Body of pancreas (tissue), 4 donors: ENCODE data around the gene GFAP. TPM values are rescaled to one million over a fixed set of nuclear protein-coding genes. Genes with fewer than 3 reads are reported as not detected.

ENCODE experiments used
- ATAC-seq: fragments of 150-250 bp; one replicate; pipeline ENCODE4 v1.9.1; 2016
- DNase-seq, 4 donors: peaks; one replicate each; pipeline ENCODE4 v3.0.0-alpha.2; 2019
- H3K27ac ChIP-seq, 4 donors: fragments of 200-600 bp; sonication (generic); 1 replicate in 3 of 4; 2 replicates in 1 of 4; pipeline versions ENCODE4 v1.5.1 to v1.6.1; 2016 to 2019; ENCODE audit warnings: mild to moderate bottlenecking in 1 of 4, mixed read lengths in 1 of 4, moderate library complexity in 1 of 4
- H3K27me3 ChIP-seq, 2 donors: fragments of 200-600 bp; sonication (generic); one replicate each; pipeline ENCODE4 v1.6.0; 2016; ENCODE audit warnings: mild to moderate bottlenecking in 1 of 2
- H3K36me3 ChIP-seq, 2 donors: fragments of 200-600 bp; sonication (generic); replicated peaks in 1 of 2; 2 replicates each; pipeline ENCODE4 v1.5.1; 2016; ENCODE audit warnings: low read depth in 2 of 2; ENCODE audit not compliant: insufficient read depth in 1 of 2
- H3K4me1 ChIP-seq: fragments of 200-600 bp; sonication (generic); one replicate; pipeline ENCODE4 v1.6.0; 2016
- H3K4me3 ChIP-seq, 2 donors: fragments of 200-600 bp; sonication (generic); 1 replicate in 1 of 2; 2 replicates in 1 of 2; pipeline ENCODE4 v1.5.1; 2016 to 2019
- H3K9me3 ChIP-seq, 3 donors: fragments of 200-600 bp; sonication (generic); 1 replicate in 2 of 3; 2 replicates in 1 of 3; pipeline ENCODE4 v1.5.1; 2016
- CTCF ChIP-seq, 7 experiments: fragments of 450-650 bp in 4 of 7; fragments of 200-600 bp in 3 of 7; sonication (generic) in 3 of 7; IDR thresholded peaks; one replicate each; pipeline ENCODE4 v1.5.1; 2016 to 2019; ENCODE audit warnings: antibody characterized with exemption in 7 of 7
- POLR2A ChIP-seq, 3 donors: fragments of 450-650 bp; IDR thresholded peaks; one replicate each; pipeline ENCODE4 v1.6.1; 2016; ENCODE audit warnings: antibody characterized with exemption in 3 of 3, mild to moderate bottlenecking in 2 of 3
- WGBS, 2 donors: methylation state at CpG; one replicate each; pipeline ENCODE4 v1.1.5; 2017; 5-methylcytosine and 5-hydroxymethylcytosine counted together
- intact Hi-C: fragments of 100-400 bp; cut with DNase I; formaldehyde crosslinking; loops from one replicate; pipeline ENCODE4 v1.15.1; 2023
- total RNA-seq, 2 donors: library from RNA; depleted of rRNA; stranded (reverse); fragments of >200 nt; gene quantifications; one replicate each; pipeline ENCODE4 v1.1.0, GENCODE V29; 2016

The GFAP gene
- total RNA-seq, 2 donors from 2014 or later, result 2.0 to 7.0 TPM

GRCh38 chr17:44917456-44917855 lies 2.2 kb upstream of the GFAP start:
- DNase-seq, result peak in 1 of 4 donors; percentile 7
- no peak for ATAC-seq
- Histone ChIP-seq H3K27me3 (no peaks in the 10 kb centered on the region), H3K9me3 (no peaks in the 10 kb centered on the region), H3K36me3 (no peaks in the 10 kb centered on the region), H3K4me3 (no peak overlapping the region), H3K27ac (peak overlapping the region; percentile 45 to 86 (median 78)), H3K4me1 (peaks cover 24% of the 10 kb centered on the region)
- intact Hi-C loops, result no loop called here
- WGBS, 2 donors, result 72 to 77% methylated on average over 6 of the region's 6 CpGs
- TF ChIP-seq POLR2A (IDR thresholded peaks at IDR 0.05), result no peak
- TF ChIP-seq CTCF (IDR thresholded peaks at IDR 0.05), result no peak

GRCh38 chr17:44916781-44917241 lies 1.5 kb upstream of the GFAP start:
- Histone ChIP-seq H3K36me3 (no peaks in the 10 kb centered on the region), H3K27me3 (no peaks in the 10 kb centered on the region), H3K9me3 (no peaks in the 10 kb centered on the region), H3K4me1 (peaks cover 24% of the 10 kb centered on the region), H3K4me3 (no peak overlapping the region), H3K27ac (peak overlapping the region; percentile 61 to 86 (median 78))
- peak; percentile 66 to 84 (median 80) for DNase-seq
- peak; percentile 77 for ATAC-seq
- intact Hi-C loops, result no loop called here
- TF ChIP-seq POLR2A (IDR thresholded peaks at IDR 0.05) (peak in 1 of 3 donors; percentile 33), CTCF (IDR thresholded peaks at IDR 0.05) (peak in 1 of 7 experiments; percentile 6)
- WGBS, 2 donors, result 25 to 49% methylated on average over 6 to 9 of the region's 10 CpGs

- Histone ChIP-seq H3K4me1 (peaks cover 31% of the 10 kb centered on the region), H3K4me3 (no peak overlapping the region), H3K9me3 (no peaks in the 10 kb centered on the region), H3K27me3 (no peaks in the 10 kb centered on the region), H3K36me3 (no peaks in the 10 kb centered on the region), H3K27ac (peak overlapping the region; percentile 61 to 86 (median 78))
- WGBS, 2 donors, result 56 to 63% methylated on average over 11 of the region's 11 CpGs
- intact Hi-C loops, result no loop called here
- ATAC-seq (peak; percentile 10), DNase-seq (peak in 1 of 4 donors; percentile 27)
- no peak for TF ChIP-seq CTCF (IDR thresholded peaks at IDR 0.05)
- no peak for TF ChIP-seq POLR2A (IDR thresholded peaks at IDR 0.05)
Observed at GRCh38 chr17:44915862-44916780, 821 bp upstream of the GFAP start.

GRCh38 chr17:44914698-44915271 lies 515 bp downstream of the GFAP start:
- Histone ChIP-seq H3K36me3 (no peaks in the 10 kb centered on the region), H3K9me3 (no peaks in the 10 kb centered on the region), H3K27me3 (no peaks in the 10 kb centered on the region), H3K4me3 (no peak overlapping the region), H3K4me1 (peaks cover 34% of the 10 kb centered on the region), H3K27ac (peak overlapping the region in 2 of 4 donors; percentile 80 to 86)
- DNase-seq, result no peak
- intact Hi-C loops, result no loop called here
- no peak for ATAC-seq
- TF ChIP-seq CTCF (IDR thresholded peaks at IDR 0.05) (no peak), POLR2A (IDR thresholded peaks at IDR 0.05) (no peak)
- 77 to 88% methylated on average over 2 to 19 of the region's 19 CpGs for WGBS, 2 donors
